Testis (tissue), 2 donors: ENCODE results near the gene SRBD1.

Experiments
- CTCF ChIP-seq, 3 experiments: fragments of 450-650 bp in 2 of 3; fragments of 200-600 bp in 1 of 3; sonication (generic) in 1 of 3; IDR thresholded peaks; one replicate each; pipeline ENCODE4 v1.5.1; 2016 to 2019; ENCODE audit warnings: antibody characterized with exemption in 3 of 3, mild to moderate bottlenecking in 2 of 3, moderate library complexity in 1 of 3
- POLR2A ChIP-seq: fragments of 450-650 bp; IDR thresholded peaks from one replicate; pipeline ENCODE4 v1.6.1; 2017; ENCODE audit warnings: antibody characterized with exemption, mild to moderate bottlenecking, moderate library complexity

GRCh38 chr2:45406621-45407020, 204.4 kb downstream of the SRBD1 start:
- TF ChIP-seq CTCF (IDR thresholded peaks at IDR 0.05) (no peak), POLR2A (no peak)
